HEK293T (cell line): ENCODE results near the gene UGT1A10.

Experiments
- CTCF ChIA-PET: fragments of 350-600 bp; formaldehyde crosslinking; extraction: SDS; loops from one replicate; lab custom pipeline; 2021; ENCODE audit warnings: antibody characterized with exemption, inconsistent platforms; lab: Yijun Ruan, JAX
- POLR2A ChIA-PET: fragments of 350-600 bp; formaldehyde crosslinking; extraction: SDS; loops from one replicate; lab custom pipeline; 2020; ENCODE audit warnings: antibody characterized with exemption, inconsistent platforms; lab: Yijun Ruan, JAX
- DNase-seq: peaks from one replicate; pipeline ENCODE4 v3.0.0; 2012; ENCODE audit warnings: mixed read lengths; ENCODE audit errors: extremely low spot score
- ARNT ChIP-seq: fragments of 450-650 bp; IDR thresholded peaks from 2 replicates; pipeline ENCODE4 v1.6.1; 2017; ENCODE audit warnings: mild to moderate bottlenecking
- BHLHE40 ChIP-seq: fragments of 450-650 bp; IDR thresholded peaks from 2 replicates; pipeline ENCODE4 v1.6.1; 2016; ENCODE audit warnings: mild to moderate bottlenecking, moderate library complexity, borderline replicate concordance
- CTBP1 ChIP-seq: fragments of 450-650 bp; IDR thresholded peaks from 2 replicates; pipeline ENCODE4 v1.6.1; 2016; ENCODE audit warnings: borderline replicate concordance
- ELF4 ChIP-seq: fragments of 450-650 bp; IDR thresholded peaks from 2 replicates; pipeline ENCODE4 v1.6.1; 2017; ENCODE audit warnings: antibody characterized with exemption
- FOXA1 ChIP-seq: fragments of 450-650 bp; IDR thresholded peaks from 2 replicates; pipeline ENCODE4 v1.6.1; 2016; ENCODE audit warnings: mild to moderate bottlenecking
- FOXK2 ChIP-seq: fragments of 450-650 bp; IDR thresholded peaks from 2 replicates; pipeline ENCODE4 v1.6.1; 2016; ENCODE audit warnings: mild to moderate bottlenecking
- FOXM1 ChIP-seq: fragments of 450-650 bp; IDR thresholded peaks from 2 replicates; pipeline ENCODE4 v1.6.1; 2017; ENCODE audit warnings: mild to moderate bottlenecking, borderline replicate concordance
- HDGF ChIP-seq: fragments of 450-650 bp; IDR thresholded peaks from 2 replicates; pipeline ENCODE4 v1.6.1; 2017; ENCODE audit warnings: antibody characterized with exemption, borderline replicate concordance
- L3MBTL2 ChIP-seq: fragments of 450-650 bp; conservative IDR thresholded peaks from 2 replicates; pipeline ENCODE4 v1.6.1; 2016; ENCODE audit warnings: mild to moderate bottlenecking
- LEF1 ChIP-seq: fragments of 450-650 bp; IDR thresholded peaks from 2 replicates; pipeline ENCODE4 v1.6.1; 2017; ENCODE audit warnings: mild to moderate bottlenecking, borderline replicate concordance
- NFRKB ChIP-seq: fragments of 450-650 bp; IDR thresholded peaks from 2 replicates; pipeline ENCODE4 v1.6.1; 2016; ENCODE audit warnings: mild to moderate bottlenecking, moderate library complexity
- SP1 ChIP-seq: fragments of 450-650 bp; IDR thresholded peaks from 2 replicates; pipeline ENCODE4 v1.6.1; 2017
- SUZ12 ChIP-seq: fragments of 450-650 bp; IDR thresholded peaks from 2 replicates; pipeline ENCODE4 v1.6.1; 2016; ENCODE audit warnings: mild to moderate bottlenecking
- TARDBP ChIP-seq: fragments of 450-650 bp; IDR thresholded peaks from 2 replicates; pipeline ENCODE4 v1.6.1; 2016
- ZNF384 ChIP-seq: fragments of 450-650 bp; IDR thresholded peaks from 2 replicates; pipeline ENCODE4 v1.6.1; 2016
- TF ChIP-seq, protein P1 (sequence below): fragments of 450-650 bp; IDR thresholded peaks from 2 replicates; pipeline ENCODE4 v1.6.1; 2016

UGT1A10 gene

DNA sequence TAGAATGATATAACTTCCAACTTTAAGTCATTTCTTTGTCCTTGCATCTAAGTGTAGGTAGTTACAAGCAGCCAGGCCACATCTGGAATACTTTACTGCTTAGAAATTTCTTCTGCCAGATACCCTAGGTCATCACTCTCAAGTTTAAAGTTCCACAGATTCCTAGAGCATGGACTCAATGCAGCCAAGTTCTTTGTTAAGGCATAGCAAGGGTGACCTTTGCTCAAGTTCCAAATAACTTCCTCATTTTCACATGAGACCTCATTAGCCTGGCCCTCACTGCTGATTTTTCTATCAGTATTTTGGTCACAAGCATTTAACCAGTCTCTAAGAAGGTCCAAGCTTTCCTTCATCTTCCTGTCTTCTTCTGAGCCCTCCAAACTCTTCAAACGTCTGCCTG, 27.7 kb downstream of the UGT1A10 start:
- no peak for DNase-seq
- POLR2A ChIA-PET: no interaction called here
- CTCF ChIA-PET: no interaction called here
- TF ChIP-seq SP1 (no peak), TARDBP (no peak), L3MBTL2 (no peak), LEF1 (no peak), CTBP1 (no peak), BHLHE40 (no peak), ELF4 (no peak), NFRKB (no peak), HDGF (no peak)
- TF ChIP-seq, protein P1, sequence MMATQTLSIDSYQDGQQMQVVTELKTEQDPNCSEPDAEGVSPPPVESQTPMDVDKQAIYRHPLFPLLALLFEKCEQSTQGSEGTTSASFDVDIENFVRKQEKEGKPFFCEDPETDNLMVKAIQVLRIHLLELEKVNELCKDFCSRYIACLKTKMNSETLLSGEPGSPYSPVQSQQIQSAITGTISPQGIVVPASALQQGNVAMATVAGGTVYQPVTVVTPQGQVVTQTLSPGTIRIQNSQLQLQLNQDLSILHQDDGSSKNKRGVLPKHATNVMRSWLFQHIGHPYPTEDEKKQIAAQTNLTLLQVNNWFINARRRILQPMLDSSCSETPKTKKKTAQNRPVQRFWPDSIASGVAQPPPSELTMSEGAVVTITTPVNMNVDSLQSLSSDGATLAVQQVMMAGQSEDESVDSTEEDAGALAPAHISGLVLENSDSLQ: no peak

DNA sequence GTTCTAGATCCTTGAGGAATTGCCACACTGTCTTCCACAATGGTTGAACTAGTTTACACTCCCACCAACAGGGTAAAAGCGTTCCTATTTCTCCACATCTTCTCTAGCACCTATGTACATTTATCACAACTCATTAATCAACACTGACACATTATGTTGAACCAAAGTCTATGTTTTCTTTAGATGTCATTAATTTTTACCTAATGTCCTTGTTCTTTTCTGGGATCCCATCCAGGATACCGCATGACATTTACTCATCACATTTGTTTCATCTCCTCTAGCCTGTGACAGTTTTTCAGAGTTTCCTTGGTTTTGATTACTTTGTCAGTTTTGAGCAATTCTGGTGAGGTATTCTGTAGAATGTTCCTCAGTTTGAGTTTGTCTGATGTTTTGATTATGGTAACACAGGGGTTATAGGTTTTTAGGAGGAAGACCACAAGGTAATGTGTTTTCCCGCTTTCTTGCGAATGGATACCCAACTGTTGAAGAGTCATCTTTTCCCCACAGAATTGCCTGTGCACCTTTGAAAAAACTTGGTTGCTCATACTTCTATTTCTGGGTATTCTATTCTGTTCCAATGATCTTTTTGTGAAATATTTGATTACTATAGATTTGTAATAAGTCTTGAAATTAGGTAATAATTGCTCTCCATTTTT, 32.5 kb downstream of the UGT1A10 start:
- ChIA-PET CTCF (no interaction called here), POLR2A (no interaction called here)
- TF ChIP-seq TARDBP (no peak), BHLHE40 (no peak), L3MBTL2 (no peak), SP1 (no peak), LEF1 (no peak), CTBP1 (no peak)
- TF ChIP-seq, protein P1: 0 out of 2 replicates have a peak, but pooled peaks have one; percentile 10

GRCh38 chr2:233671290-233672161, 35.3 kb downstream of the UGT1A10 start, which contains the start of gene UGT1A9:
UGT1A9 (plus strand) TSS chr2:233671898; CDS start chr2:233671935, 37 bp downstream.
- TF ChIP-seq FOXA1 (no peak), L3MBTL2 (no peak), CTBP1 (no peak), BHLHE40 (no peak), ELF4 (no peak), TARDBP (no peak), ARNT (no peak), LEF1 (no peak), FOXM1 (no peak), SUZ12 (no peak)
- TF ChIP-seq, protein P1: no peak
- CTCF ChIA-PET: no interaction called here
- POLR2A ChIA-PET: no interaction called here
- DNase-seq: no peak

More for the DNA sequence above, 32.5 kb downstream of the UGT1A10 start:
- DNase-seq: no peak

GRCh38 chr2:233672886-233673285, 36.6 kb downstream of the UGT1A10 start:
- TF ChIP-seq SUZ12 (no peak), ARNT (no peak), BHLHE40 (no peak), TARDBP (no peak), ZNF384 (no peak), FOXM1 (no peak), LEF1 (no peak), NFRKB (no peak), SP1 (no peak), CTBP1 (no peak), FOXA1 (no peak), HDGF (no peak), ELF4 (no peak), L3MBTL2 (no peak), FOXK2 (no peak)
- TF ChIP-seq, protein P1: no peak
- ChIA-PET CTCF (no interaction called here), POLR2A (no interaction called here)
- DNase-seq: no peak

- ChIA-PET POLR2A (no interaction called here), CTCF (no interaction called here)
- no peak for DNase-seq
- no peak for TF ChIP-seq L3MBTL2
- TF ChIP-seq HDGF: no peak
- TF ChIP-seq SUZ12: no peak
- TF ChIP-seq, protein P1: no peak
- no peak for TF ChIP-seq NFRKB
- no peak for TF ChIP-seq FOXM1
- TF ChIP-seq LEF1: no peak
- no peak for TF ChIP-seq FOXA1
- TF ChIP-seq BHLHE40: no peak
Observed at GRCh38 chr2:233673896-233674295, 37.6 kb downstream of the UGT1A10 start.
